Stimulated activated CD8-positive, alpha-beta memory T cell treated with anti-CD3 and anti-CD28 coated beads, Interleukin-7, amount 100 ng/mL, for 48 hours (primary cell): Measurements from ENCODE around the gene TRABD2B.

ENCODE experiments used
- DNase-seq, 2 donors: peaks; one replicate each; pipeline ENCODE4 v3.0.0-alpha.2; 2020; ENCODE audit warnings: low read depth in 1 of 2; ENCODE audit errors: extremely low read depth in 1 of 2

Gene TRABD2B

GRCh38 chr1:47993881-47994625 is 3.1 kb downstream of the TRABD2B start:
- DNase-seq: no peak

GRCh38 chr1:47993416-47993740 is 3.8 kb downstream of the TRABD2B start:
- no peak for DNase-seq

DNA sequence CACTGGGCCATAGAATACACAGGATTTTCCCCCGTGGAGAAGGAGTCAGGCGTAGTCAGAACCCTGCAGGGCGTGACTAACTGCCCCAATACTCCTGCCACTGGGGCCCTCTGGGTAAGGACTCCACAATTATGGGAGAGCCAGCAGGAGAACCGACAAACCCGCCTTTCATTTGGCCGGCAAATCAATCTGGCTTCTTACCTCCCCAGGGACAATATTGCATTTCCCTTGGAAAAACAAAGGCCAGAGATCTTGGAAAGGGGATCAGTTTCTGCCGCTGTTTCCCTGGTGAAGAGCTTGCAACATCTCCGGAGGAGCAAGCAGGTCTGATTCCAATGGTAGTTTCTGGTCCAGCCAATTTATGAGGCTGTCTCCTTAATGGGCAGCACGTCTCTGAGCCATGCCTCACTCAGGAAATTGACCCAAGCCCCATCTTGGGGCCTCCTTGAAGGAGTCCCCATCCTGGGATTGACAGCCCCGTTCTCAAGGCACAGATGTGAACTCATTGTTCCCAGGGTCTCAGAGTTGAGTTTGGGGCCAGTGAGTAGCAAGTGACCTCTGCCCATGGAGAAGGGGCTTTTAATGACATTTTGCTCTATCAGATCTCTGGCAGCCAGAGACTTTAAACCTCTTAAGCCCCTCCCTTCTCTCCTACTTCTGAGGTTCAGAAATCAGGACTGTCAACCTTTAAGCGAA is 4.3 kb downstream of the TRABD2B start:
- DNase-seq: no peak

GRCh38 chr1:47991673-47992072 is 5.5 kb downstream of the TRABD2B start:
- DNase-seq: no peak

- no peak for DNase-seq
Observed at GRCh38 chr1:47991187-47991586, 6.0 kb downstream of the TRABD2B start.

DNA sequence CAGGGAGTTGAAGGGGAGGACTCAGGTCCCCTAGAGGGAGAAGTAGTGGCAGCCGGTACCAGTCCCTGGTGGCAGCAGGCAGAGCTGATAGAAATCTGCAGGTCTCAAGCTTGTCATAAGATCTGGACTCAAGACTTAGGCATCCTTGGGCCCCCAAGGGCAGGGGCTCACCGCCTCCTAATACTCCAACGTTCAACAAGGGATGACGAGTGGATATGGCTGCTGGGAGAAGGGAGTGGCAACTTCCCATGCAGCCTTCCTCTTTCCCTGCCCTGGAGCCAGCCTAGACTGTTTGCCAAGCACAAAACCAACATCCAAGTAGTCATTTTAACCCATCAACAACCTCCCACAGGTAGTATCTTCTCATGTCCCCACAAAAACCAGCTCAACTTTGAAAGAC is 6.9 kb downstream of the TRABD2B start:
- no peak for DNase-seq

DNA sequence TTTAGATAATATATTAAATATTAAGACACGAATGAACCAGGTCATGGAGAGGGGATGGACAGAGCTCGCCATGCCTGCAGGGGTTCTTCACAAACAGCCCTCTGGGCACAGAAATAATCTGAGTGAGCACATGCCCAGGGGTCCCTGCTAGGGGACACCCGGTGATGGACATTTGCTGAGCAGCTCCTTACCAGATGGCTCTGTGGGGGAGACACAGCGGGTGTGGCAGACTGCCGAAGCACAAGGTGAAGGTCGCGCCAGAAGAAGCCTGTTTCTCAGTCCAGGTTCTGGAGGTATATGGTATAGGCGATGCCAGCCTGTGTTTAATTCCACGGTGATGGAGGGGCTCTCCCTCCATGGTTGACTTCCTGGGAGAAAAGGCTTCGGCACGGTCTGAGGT is 9.6 kb downstream of the TRABD2B start:
- no peak for DNase-seq

GRCh38 chr1:47986761-47987200 is 10.4 kb downstream of the TRABD2B start:
- DNase-seq: no peak

DNA sequence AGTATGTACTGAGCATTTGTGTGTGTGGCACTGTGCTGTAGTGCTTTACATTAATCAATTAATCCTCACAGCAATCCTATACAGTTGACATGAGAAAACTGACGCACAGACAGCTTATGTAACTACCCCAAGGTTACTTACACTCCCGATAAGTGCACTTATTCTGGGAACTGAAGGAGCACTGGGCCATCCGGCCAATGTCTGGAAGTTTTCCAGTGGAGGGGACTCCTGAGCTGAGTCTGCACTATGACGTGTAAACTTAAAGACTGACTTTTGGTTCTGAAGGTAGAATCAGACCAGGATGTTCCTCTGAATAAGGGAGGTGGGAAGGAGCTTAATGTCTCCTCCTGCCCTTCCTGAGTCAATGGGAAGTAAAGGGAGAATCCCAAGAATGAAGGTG is 12.2 kb downstream of the TRABD2B start:
- DNase-seq: no peak

GRCh38 chr1:47984175-47984789 is 12.9 kb downstream of the TRABD2B start:
- DNase-seq: no peak

GRCh38 chr1:47983691-47984090 is 13.5 kb downstream of the TRABD2B start:
- DNase-seq: no peak

- no peak for DNase-seq
Observed at GRCh38 chr1:47981667-47982350, 15.4 kb downstream of the TRABD2B start.

- DNase-seq: no peak
Observed at GRCh38 chr1:47980501-47980900, 16.7 kb downstream of the TRABD2B start.

- DNase-seq: no peak
Observed at GRCh38 chr1:47979724-47980123, 17.5 kb downstream of the TRABD2B start.

- DNase-seq: no peak
Observed at GRCh38 chr1:47978486-47978885, 18.7 kb downstream of the TRABD2B start.

DNA sequence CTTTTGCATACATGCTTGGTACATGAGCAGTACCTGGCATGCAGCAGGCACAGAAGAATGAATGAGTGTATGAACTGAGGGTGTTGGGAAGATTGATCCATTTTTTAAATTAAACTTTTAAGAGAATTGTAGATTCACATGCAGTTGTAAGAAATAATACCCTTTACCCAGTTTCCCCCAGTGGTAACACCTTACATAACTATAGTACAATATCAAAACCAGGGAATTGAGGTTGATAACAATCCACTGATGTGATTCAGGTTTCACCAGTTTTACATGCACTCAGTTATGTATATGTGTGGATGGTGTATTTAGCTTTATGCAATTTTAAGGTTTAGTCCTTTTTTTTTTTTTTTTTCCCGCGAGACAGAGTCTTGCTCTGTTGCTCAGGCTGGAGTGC is 20.5 kb downstream of the TRABD2B start:
- no peak for DNase-seq

DNA sequence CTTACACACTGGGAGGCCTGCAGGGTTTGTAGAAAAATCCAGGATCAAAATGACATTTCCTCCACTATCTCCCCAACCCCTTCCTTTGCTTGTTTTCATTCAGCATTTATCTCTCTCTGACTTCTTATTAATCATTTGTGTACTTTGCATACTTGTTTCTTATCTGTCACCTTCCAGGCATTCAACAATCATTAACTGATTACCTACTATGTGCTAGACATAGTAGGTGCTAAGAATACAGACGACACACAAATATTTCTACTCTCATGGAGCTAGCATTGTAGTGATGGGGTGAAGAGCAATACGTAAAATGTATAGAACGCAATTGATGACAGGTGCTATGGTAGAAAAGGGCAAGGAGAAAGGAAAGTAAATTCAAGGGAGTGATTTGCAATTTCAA is 20.9 kb downstream of the TRABD2B start:
- DNase-seq: no peak

DNA sequence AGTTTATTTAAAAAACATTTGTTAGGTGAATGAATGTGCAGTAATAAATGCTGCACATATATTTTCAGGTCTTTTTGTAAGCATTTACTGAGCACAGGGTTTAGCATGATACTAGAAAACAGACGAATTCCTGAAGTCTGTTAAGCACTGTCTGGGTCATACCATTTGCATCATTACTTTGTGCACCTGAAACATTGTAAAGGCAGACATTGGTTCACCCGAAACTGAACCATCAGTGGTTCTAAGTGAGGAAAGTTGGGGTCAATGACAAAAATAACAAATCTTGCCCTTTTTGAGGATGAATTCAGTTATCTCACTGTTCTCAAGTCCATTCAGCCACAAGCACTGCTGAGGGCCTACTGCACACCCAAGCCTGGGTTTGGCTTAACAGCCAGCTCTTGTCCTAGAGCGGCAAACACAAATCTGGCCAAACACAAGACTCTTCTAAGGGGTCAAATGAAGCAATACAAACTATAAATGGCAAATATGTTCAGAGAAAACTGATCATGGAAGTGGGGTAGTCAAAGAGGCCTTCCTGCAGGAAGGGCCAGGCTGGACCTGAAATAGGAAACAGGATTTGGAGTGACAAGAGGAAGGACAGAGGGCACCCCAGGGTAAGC is 21.8 kb downstream of the TRABD2B start:
- DNase-seq: no peak

GRCh38 chr1:47972864-47973432 is 24.2 kb downstream of the TRABD2B start:
- DNase-seq: no peak

GRCh38 chr1:47971385-47972160 is 25.6 kb downstream of the TRABD2B start:
- DNase-seq: no peak
